GM18867 (cell line): ENCODE results near the gene UBA3.

Experiments
- ATAC-seq: cut with Tn5 transposase; IDR thresholded peaks from one replicate; pipeline ENCODE4 v1.9.1; 2021; ENCODE audit warnings: mild to moderate bottlenecking, moderate library complexity; ENCODE audit not compliant: unreplicated experiment

The UBA3 gene

DNA sequence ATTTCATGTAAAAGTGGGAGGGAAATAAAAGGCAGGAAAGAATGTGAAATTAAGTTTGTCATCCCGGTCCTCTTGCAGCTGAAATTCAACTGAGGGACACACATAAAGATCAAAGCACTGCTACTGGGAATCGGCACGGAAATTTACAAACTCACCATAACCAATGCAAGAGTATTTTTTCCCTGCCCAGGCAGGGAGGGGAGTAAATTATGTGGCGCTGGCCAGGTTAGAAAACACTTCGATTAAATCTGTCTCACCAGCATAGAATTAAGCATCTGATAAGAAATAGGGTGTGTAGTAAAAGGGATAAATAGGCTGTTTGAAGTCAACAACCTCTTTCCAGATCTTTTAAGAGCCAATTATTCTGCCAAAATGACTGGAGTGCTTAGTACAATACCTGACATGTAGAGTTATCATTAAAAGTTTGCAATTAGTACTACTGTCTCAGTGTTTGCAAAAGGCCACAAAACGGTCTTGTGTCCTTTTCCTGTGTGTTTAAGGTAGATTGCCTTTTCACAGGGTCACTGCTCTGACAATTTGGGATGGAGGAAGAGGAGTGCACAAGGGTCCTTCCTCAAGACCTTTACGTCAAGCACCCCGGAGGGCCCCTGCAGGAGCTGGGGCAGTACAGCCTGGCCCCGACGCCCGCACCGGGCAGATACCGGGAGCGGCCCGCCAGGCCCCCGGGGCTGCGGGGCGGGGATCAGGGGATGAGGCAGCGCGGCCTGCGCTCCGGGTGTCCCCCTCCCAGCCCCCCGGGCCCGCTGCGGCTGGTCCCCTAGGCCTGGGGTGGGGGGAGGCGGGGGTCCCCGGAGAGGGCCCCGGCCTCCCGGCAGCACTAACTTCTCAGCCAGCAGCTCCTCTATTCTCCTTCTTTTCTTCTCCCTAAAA is 651 bp downstream of the UBA3 start:
- ATAC-seq = peak; percentile 17

DNA sequence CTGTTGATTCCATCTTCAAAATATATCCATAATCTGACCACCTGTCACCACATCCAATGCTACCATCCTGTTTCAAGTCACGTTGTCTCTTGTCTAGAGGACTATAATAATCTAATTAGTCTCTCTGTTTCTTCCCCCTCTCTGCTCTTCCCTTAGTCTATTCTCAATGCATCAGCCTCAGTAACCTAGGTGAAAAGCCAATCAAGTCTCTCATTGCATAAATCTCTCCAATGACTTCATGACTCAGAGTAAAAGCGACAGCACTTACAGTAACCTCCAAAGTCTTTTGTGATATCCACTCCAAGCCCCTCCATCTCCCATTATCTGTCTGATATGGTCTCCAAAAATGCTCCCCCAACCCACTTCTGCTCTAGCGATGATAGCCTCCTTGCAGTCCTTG is 7.2 kb downstream of the UBA3 start:
- no peak for ATAC-seq

DNA sequence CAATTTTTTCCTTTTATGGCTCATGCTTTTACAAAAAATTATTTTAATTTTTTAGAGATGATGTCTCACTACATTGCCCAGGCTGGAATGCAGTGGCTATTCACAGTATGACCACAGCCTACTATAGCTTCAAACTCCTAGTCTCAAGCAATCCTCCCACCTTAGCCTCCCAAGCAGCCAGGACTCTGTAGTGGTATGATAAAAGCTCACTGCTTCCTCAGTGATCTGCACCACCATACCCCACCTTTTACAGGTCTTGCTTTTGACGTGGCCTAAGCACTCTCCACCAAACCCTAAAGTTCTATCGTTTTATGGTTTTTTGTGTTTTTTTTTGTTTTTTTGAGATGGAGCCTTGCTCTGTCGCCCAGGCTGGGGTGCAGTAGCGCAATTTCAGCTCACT is 14.0 kb downstream of the UBA3 start:
- no peak for ATAC-seq

DNA sequence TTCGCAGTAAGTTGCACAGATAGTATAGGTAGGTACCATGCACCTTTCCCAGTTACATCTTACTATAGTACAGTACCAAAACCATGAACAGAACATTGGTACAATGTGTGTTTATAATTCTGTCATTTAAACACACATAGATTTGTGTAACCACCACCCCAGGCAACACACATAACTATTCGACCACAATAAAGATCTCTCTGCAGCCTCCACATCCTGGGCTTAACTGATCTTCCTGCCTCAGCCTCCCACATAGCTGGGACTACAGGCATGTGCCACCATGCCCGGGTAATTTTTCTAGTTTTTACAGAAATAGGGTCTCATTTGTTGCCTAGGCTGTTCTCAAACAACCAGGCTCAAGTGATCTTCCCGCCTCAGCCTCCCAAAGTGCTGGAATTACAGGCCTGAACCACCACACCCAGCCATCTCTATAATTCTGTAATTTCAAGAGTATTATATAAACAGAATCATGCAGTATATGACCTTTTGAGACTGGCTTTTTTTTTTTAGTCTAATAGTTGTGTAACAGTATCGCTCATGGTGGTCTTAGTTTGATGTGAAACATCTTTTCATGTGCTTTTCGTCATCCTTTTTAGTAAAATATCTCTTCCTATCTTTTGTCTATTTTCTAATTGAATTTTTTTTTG is 14.7 kb downstream of the UBA3 start:
- no peak for ATAC-seq

DNA sequence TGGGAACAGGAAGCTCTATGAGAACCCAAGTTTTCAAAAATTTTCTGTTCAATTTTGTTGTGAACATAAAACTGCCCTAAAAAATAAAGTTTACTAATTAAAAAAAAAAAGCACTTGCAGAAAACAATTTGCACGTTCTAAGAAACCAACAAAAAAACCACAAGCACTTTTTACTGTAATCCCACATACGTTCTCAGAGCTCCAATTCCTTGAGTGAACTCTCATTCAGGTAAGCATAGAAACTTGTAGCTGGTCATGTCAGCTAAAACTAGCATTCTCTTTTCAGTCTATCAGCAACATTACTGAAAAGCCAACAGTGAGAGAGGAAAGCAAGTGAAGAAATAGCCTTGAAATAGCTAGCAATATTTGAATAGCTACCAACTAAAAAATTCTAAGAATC is 16.5 kb downstream of the UBA3 start:
- no peak for ATAC-seq

DNA sequence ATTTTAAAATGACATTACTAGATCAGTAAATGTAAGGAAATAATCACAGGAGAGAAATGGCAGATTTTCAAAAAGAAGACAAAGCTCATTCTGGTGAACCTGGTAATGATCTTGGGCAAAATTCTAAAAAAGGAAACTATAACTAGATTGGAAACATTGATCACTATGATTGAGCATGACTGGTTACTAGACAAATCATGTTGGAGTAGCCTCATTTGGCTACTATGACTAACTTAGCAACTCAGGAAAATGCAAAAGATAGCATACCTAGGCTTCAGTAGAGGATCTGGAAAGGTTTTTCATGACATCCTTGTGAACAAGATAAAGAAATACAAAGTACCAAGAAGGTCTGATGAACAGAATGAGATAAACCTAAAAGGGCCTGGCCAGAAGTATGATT is 20.5 kb downstream of the UBA3 start:
- no peak for ATAC-seq

DNA sequence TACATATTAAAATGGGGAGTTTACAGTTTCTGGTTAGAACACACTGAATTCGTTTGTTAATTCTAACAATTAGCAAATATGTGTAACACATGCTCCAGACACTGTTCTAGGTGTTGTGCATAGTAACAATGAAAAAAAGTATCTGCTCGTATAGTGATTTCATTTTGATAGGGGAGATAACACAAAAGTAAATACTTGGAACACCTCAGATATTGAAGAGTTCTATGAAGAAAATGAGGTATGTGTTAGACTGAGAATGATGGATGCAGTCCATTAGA is 21.3 kb downstream of the UBA3 start:
- no peak for ATAC-seq

DNA sequence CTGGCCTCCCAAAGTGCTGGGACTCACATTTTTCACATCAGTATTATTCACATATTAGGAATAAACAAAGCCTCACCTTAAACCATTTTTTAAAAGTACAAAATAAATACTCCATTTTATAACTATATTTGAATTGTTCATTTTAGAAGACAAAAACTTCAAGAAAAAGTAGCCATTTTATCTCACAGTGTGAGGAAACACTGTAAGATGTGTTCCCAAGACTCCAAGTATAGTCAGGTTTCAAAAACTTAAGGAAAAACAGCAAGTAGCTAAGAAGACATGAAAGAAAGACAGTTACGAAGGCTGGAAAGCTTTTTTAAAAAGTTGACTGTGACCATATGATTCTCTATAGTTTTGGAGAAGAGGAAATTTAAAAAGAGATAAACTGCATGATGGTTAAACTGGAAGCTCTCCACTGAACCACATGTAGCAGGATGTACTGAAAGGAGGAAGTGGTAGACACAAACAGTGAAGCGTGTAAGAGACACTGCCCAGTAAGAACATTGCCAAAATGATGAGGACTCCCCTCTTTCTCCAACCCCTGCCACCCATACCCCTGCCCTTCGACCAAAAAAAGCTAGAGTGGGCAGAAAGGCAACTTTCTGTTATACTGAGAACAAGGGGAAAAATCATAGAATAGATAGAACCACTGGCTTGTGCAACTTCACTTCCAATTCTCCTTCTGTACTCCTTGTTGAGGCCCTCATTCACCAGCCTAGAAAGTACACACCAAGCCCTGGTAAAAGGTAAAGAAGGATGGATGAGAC is 21.8 kb downstream of the UBA3 start:
- peak; percentile 98 for ATAC-seq

DNA sequence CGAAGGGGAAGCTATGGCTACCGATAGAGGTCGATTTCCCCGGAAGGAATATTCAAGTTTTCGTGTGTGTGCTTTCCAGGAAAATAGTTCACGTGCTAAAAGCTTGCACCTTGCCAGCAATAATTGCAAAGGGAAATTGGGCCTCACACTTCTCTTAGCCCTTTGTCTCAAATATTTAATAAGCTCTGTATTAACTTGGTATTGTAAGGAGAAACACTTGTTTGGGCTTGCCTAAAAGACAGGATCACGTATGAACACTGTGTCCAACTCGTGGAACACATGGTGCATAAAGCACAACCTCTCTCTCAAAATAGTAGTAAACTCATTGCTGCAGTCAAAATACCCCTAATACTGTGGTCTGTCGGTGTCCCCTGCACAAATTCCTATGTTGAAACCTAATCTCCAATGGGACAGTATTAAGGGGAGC is 27.7 kb downstream of the UBA3 start:
- ATAC-seq = peak; percentile 3

DNA sequence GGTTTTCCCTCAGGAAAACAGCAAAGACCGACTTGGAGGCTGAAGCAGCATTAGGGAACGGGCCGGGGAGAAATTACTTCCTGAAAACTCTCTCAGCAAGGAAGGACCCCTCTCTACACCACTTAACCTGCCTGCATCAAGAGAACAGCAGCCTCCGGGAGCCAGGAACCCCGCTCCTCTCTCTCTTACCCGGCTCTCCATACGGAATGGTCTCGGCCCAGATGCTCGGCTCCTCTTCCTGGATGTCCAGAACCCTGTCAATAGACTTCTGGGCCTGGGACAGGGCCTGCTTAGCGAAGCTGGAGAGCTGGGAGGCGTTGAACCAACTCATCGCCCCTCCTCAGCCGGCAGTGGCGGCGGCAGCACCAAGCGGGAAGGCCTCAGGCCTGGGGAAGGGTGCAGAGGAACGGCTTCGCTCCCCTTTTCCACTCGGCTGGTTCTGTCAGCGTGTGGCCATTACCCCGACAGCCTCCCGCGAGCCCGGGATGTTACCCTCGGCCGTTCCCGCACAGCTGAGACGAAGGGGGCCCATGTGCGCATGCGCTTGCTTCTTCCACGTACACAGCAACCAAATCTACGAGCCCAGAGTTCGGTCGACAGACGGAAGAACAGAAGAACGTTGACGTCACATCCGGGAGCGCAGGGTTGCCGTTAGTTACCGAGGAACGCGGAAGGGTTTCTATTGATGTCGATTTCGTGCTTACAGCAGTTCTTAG is 28.3 kb downstream of the UBA3 start, which contains the start of gene TMF1:
TMF1 (minus strand) TSS at position 578 of the 716 bp plus-strand sequence; CDS start at position 331, 247 bp downstream.
- peak; percentile 93 for ATAC-seq

DNA sequence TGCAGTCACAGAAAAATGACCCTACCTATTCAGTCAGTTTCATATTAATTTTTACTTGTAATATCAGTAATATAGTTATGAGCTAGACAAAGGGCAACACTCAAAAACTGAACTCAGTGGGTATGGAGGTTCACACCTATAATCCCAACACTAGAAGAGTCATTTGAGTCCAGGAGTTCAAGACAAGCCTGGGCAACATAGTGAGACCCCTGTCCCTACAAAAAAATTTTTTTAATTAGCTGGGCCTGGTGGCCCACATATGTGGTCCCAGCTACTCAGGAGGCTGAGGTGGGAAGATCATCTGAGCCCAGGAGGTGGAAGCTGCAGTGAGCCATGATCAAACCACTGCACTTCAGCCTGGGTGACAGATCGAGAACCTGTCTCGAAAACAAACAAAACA is 31.2 kb downstream of the UBA3 start:
- no peak for ATAC-seq

DNA sequence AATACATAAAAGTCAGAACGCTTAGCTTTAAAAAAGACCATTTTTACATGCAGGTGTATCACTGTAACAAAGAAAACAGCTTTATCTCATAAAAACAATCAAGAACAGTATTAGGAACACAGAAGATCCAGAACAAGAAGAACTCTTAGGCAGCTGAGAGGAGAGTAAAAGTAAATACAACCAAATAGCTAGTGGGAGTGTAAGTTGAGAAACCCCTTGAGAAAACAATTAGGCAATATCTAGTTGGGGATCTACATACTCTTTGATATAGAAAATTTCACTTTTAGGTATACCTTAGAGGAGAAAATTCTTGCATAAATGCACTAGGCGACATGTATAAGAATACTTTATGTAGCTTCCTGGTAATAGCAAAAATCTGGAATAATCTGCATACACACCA is 35.6 kb downstream of the UBA3 start:
- no peak for ATAC-seq

DNA sequence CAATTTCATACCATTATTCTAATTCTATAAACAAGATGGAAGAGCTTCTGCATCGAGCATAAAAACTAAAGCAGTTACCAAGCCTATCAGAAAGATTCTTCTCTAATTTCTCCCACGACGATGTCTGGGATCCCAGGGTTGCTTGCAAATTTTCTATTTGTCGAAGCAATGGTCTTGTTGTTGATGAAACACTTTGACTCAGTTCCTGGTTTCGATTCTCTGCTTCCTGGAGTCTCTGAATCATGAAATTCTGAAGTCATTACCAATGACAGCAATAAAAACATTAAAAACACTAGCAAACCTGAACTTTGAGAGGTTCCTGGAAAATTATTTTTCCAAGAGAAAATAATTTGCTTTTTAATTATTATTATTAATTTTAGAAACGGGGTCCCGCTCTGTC is 46.7 kb downstream of the UBA3 start:
- no peak for ATAC-seq

DNA sequence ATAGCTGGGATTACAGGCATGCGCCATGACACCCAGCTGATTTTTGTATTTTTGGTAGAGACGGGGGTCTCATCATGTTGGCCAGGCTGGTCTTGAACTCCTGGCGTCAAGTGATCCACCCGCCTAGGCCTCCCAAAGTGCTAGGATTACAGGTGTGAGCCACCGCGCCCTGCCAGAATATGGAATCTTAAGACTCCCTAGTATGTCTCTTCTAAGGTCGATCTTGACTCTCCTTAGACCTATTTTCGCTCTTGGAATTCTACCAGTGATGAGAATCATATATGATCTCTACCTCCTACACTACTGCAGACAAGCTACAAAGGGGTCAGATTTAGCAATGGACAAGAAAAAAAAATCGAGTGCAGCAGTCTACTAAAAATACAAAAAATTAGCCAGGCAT is 47.4 kb downstream of the UBA3 start:
- no peak for ATAC-seq

DNA sequence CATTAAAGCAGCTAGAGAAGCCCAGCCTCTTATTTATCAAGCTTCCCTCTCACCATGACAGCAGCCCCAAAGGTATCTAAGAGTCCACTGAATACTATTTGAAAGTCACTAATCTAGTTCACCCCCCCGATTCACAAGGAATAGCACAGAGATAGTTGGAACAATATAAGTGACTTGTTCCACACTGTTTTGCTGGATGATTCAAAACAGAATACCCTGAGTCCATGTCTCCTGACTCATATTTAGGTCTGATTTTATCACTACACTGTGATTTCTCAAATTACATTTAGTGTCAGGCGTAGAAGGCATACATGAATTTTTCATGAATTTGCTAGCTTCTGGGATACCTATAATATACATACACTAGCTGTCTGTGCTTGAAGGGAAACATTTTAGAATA is 48.0 kb downstream of the UBA3 start:
- ATAC-seq = no peak

DNA sequence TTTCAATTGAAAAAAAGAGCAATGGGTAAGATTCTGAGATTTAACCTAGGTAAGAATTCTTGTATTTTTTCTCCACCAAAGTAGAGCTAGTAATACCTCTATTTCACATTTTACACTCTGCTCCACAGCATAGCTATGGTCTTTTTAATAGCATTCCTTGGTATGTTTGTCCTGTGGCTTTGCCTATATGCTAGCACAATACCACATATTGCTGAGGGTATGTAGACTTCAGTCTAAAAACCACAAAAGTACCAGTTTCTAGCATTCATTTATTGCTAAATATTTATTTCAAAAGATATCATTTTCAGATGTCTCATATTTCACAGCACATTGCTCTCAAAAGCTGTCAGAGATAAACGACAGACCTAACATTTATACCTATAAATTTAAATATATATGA is 48.5 kb downstream of the UBA3 start:
- no peak for ATAC-seq

DNA sequence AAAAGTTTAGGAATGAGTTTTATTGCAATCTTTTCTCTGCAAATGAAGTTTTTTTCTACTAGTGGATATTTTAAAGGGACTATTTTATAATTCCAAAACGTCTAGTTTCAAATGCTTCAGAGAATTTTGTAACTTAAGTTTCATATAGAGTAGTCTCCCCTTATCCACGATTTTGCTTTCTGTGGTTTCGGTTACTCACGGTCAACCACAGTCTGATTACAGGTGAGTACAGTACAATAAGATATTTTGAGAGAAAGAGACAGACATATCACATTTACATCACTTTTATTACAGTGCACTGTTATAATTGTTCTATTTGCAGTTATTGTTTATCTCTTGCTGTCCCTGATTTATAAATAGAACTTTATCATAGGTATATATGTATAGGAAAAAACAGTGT is 59.3 kb downstream of the UBA3 start:
- ATAC-seq = no peak

DNA sequence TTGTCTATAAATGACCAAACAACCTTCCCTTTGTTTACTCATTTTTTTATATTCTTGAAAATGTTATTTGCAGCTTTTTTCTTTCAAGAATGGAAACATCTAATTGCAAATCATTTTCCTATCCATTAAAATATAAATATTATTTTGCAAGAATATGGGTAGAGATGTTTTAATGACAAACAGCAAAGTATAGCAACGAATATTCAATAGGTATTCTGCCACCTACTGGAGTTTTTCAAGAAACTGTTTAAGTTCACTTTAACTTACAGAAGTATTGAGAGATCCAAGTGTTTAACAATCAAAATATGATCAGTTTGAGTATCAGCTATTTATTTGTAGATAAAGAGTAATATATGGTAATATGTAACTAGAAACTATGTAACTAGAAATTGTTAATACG is 59.7 kb downstream of the UBA3 start:
- ATAC-seq = no peak

DNA sequence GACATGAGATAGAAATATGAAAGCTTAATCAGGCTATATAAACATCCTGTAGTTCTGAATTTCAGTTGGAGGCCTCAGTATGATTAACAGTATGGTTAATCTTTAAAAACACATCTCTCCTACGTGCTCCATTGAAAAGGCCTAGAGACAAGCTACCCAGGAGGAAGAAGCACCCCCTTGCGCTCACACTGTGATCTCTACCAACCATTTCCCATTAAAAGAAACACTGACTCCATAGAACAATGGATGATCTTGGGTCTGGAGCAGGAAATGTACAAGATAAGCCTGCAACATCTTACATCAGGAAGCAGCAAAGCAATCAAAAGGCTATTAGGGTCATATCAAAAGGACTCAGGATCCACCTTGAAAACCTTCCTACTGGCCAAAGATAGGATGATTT is 63.3 kb downstream of the UBA3 start:
- no peak for ATAC-seq

DNA sequence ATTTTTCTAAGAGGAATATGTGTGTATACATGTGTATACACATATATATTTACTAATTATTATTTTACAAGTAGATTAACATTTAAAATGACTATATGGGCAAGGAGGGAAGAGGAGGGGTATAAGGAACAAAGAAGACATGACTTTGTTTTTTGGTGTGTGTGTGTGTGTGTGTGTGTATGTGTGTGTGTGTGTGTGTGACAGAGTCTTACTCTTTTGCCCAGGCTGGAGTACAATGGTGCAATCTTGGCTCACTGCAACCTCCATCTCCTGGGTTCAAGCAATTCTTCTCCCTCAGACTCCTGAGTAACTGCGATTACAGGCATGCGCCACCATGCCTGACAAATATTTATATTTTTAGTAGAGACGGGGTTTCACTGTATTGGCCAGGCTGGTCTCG is 64.1 kb downstream of the UBA3 start:
- ATAC-seq = no peak

DNA sequence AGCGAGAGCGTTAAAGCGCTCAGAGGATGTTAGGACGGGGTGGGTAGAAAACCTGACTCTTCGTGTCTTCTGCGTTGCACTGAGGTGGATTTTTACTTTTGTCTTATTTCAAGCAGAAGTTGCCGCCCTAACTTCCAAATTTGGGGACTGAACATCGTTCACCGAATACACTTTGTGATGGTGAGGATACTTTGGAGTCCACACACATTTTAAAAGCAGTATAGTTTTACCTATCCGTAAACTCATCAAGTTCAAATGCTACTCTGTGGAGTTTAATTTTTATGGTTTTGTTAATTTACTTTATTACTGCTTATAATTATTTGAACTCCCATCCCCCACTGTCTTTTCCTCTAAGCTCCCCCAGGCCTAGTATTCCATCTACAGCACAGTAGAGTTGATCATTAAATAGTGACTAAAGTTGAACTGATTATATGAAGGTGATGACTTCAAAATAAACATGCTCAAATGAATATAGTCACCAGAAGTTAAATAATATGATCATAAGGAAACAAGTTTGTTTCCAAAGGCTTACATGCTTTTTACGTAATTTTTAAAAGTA is 66.1 kb downstream of the UBA3 start:
- no peak for ATAC-seq
